Activated T-helper 1 cell treated with anti-CD3 and anti-CD28 coated beads, Interleukin-2, amount 50 U/mL, for 16 hours (primary cell): Measurements from ENCODE around the gene DENND1A.
"Not testable (repeated sequence)": the region's sequence is repeated elsewhere in the genome, so short reads cannot be mapped to it uniquely, and the experiment has no call there.

Experiments used
- DNase-seq, 2 donors: peaks; one replicate each; pipeline ENCODE4 v3.0.0-alpha.2; 2020; ENCODE audit warnings: low read depth in 1 of 2, low spot score in 1 of 2

DENND1A gene

GRCh38 chr9:123825342-123826060 is 104.4 kb downstream of the DENND1A start:
- DNase-seq: no peak

DNA sequence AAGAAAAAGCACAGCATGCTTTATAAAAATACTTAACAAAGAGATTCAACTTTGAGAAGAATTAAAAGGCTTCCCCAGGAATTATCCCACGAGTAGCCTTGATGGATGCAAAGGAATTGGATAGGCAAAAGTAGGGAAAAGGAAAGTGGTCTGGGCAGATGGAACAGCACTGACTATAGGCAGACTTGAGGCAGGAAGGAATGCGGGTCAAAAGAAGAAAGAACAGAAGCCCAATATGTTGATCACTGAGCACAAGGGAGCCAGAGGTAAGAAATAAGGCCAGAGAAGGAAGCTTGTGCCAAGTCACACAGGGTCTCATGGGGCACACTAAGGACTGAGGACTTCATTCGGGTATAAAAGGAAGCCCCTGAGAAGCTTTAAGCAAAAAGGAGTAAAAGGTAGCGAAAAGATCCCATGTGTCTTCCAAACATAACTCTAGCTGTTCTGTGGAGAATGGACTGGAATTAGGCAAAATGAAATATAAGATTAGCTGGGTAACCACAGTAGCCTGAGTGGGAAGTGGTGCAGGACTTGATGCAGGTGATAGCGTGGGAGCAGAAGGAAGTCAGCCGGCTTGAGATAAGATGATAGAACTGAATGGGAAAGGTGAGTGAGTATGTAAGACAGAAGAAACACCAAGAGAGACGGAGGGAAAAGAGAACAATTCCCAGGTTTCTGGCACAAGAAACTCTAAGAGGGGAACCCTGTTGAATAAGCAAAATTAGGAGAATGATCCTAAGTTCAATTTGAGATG is 106.6 kb downstream of the DENND1A start:
- no peak for DNase-seq

DNA sequence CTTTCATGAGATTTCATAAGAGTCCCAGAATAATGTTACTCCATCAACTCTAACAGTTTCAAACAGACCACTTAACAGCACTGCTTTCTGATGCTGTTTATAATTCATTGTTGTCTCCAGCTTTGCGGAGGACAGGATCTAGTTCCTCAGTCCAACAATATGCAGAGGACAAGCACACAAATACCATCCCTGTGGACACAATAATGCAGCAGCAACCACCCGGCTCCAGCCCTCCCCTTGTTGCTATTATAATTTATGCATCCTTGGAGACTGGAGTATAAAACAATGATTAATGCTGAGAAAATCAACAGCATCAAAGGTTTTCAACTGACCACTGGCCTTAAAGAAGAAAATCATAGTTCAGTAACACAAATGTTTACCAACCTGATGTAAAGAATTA is 108.3 kb downstream of the DENND1A start:
- DNase-seq: no peak

DNA sequence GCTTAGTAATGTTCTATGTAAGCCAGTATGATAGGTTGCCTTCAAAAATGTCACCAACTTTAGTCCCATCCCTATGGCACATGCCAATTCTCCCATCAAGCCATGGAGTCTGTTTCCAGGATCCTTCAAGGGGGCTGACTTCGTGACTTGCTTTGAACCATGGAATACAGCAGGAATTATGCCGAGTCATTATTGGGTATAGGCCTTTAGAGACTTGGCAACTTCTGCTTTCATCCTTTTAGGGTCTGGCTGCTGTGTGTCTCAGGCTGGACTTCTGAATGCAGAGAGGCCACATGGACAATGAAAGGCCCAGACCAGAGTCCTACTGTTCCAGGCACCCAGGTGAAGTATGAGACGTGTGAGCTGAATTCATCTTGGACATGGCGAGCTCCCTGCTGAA is 109.8 kb downstream of the DENND1A start:
- DNase-seq: no peak

- DNase-seq: no peak
Measured at GRCh38 chr9:123816817-123817472, 113.0 kb downstream of the DENND1A start.

GRCh38 chr9:123815856-123816255 is 114.1 kb downstream of the DENND1A start:
- not testable (repeated sequence) for DNase-seq

GRCh38 chr9:123814496-123814895 is 115.4 kb downstream of the DENND1A start:
- no peak for DNase-seq

GRCh38 chr9:123812984-123813383 is 116.9 kb downstream of the DENND1A start:
- DNase-seq: no peak

GRCh38 chr9:123807251-123807650 is 122.7 kb downstream of the DENND1A start:
- DNase-seq: no peak

DNA sequence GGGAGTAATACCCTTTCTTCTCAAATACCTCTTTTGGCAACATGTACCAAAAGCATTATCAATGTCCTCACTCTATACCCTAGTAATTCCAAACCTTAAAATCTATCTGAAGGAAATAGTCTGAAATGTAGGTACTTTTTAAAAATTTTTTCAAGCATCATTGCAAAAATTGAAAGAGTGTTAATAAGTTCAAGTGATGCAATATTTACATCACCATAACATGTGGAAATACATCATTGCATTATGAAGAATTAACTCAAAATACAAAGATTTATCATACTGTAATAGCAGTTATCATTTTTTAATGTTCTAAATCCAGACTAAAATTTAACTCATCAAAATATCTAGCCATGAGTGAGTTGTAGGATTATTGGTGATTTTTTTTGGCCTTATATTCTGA is 123.1 kb downstream of the DENND1A start:
- no peak for DNase-seq

- DNase-seq: no peak
Measured at GRCh38 chr9:123798195-123798594, 131.7 kb downstream of the DENND1A start.

DNA sequence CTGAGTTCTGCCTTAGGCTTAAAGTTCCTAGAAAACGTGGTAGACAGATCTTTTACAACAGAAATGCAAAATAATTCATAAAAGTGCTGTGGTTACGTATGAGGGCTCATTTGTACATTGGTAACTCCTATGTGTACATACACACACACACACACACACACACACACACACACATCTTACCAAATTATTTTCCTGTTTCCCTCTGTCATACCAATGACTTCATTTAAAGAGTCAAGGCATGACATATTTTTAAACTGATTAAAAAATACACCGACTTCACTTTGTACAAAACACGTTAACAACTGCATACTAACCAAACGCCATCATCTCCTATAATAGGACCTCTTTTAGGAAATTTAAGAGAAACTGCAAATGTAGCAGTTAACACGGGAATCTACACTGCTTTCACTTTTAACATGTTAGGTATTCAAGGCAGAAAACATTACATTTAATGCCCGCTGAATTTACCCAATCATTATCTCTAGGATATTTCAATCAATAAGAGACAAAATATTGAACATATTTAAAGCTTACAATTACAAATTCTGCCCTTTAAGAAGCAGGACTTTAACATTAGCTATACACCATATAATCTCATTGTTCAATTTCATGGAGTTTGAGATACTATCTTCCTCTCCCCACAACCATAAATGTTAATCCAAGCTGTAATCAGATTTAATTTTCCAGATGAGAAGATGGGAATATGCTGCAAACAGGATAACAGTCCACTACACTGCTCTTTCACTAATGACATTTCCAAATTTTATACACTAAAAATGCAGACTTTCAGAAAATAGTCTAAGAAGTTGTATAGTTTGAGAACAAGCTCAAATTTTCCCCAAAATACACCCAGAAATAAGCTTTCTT is 133.1 kb downstream of the DENND1A start:
- no peak for DNase-seq

DNA sequence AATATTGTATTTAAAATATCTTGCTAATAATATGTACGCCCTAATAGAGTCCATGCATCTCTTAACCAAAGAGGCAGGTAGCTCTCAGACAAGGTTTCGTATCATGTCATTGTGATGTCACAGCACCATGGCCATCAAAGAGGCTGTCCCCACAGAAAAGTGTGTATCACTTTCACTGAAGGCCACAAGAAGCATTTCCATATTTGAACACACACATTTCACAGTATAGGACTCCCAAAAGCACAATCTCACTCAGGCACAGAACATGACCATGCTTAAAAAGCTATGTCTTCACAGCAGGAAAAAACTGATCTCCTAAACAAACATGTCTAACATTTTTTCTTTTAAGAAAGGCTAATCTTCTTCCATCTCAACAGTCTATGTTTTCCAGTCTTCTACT is 133.8 kb downstream of the DENND1A start:
- no peak for DNase-seq

DNA sequence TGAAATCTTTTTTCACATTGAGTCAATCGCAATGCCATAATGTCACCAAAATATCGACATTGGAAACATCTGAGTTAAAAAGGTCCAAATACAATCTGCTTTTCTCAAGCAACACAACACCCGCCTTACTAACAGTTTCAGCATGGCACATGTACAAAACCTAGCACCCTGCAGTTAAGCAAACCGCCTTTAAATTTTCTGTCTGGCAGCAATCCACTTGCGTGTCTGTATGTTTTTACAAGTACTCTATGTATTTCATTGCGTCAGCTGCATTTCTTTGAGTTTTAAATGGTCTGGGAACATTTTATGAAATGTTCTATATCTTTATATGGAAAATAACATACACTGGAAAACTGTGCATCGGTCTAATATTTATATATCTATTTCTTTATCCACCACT is 134.6 kb downstream of the DENND1A start:
- no peak for DNase-seq

DNA sequence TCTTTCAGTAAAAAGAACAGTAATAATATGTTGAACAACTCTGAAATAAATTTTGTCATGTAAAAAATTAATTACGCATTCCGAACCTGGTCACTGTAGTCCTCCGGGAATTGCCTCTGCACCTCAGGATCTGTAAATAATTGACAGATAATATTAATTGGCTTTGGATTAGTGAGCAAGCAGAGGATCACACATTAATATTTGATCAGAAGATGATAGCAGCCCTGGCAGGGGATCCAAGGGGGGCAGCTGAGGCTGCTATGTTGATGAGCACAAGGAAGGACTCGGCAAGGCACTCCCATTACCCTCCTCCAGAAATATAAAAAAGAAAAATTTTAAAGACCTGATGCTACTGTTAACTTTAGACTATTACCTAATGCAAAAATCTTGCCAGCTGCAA is 137.4 kb downstream of the DENND1A start:
- no peak for DNase-seq

DNA sequence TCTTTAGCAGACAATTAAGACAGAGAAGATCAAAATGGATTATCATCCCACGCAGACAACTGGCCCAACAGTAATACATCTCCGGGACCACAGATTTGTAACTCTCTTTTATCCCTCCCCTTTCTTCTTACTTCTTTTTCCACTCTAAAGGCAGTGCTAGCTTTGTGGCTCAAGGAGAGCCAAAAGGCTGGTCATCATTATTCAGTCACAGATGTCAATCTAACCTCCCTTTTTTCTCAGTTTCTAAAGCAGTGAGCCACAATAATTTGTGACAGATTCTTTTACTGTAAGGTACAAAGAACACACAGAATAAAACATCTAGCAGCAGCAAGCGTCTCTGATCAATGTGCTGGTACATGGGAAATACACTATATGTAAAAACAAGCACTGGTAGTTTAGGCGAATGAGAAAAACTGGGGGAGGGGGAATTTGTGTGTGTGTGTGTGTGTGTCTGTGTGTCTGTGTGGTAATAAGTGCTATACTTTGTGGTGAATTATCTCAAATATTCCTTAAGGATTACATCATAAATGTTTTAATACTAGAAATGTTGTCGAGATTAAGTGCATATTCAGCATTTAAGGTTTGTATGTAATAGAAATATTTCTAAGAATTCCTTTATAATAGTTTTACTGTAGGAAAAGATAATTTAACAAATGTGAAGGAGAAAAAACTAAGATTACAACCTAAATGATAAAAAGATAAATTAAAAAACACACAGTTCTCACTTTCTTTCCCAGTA is 140.2 kb downstream of the DENND1A start:
- no peak for DNase-seq

- no peak for DNase-seq
Measured at GRCh38 chr9:123787416-123787815, 142.5 kb downstream of the DENND1A start.

GRCh38 chr9:123784518-123784917 is 145.4 kb downstream of the DENND1A start:
- no peak for DNase-seq

GRCh38 chr9:123778232-123778902 is 151.6 kb downstream of the DENND1A start:
- DNase-seq: no peak
